ENCODE data around the gene CA9.

The CA9 gene

DNA sequence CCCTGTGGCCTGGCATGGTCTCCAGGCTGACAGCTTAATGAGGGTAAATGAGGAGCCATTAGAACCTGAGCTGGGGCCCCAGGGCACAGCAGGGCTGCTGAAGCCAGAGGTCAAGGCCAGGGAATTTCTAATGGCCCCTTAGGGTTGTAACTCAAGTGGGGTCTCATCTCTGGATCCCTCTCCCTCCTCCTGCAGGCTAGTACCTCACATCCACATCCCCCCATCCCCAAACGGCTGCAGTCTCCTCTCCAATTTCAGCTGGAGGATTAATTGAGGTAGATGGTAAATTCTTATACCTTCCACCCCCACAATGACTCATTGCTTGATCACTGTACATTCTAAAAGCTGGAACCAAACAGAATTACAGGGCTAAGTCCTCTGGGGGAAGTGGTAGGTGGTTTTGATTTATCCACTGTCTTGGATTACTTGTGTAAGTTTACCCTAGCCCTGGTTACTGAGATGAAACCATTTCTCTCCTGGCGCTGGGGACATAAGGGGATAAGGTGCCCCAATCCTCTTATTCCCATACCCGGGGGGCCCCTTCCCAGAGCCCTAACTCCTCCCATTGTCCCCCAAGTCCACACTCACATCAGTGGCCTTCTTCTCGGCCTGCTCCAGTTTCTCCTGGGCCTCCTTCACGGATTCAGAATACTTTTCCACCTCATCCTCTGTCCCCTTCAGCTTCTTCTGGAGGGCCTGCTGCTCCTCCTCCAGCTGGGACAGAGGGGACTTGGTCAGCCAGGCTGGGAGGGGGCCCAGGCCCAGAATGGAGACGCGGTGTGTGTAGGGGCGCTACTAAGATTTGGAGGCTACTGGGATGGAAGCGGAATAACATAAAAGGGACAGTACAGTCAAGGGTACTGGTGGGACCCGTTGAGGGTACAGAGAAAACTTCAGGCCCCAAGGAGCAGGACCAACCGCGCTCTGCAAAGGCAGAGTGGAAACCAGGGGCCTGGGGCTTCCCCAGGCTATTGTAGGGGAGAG is 15.1 kb downstream of the CA9 start:
- peak overlapping the region; percentile 82 for H3K4me2 ChIP-seq (ENCODE audit: insufficient read depth, low read length)
- H3K9me3 ChIP-seq (ENCODE audit: insufficient read depth, low read length, severe bottlenecking), result no peaks in the 10 kb centered on the region
- TF ChIP-seq, protein P1, sequence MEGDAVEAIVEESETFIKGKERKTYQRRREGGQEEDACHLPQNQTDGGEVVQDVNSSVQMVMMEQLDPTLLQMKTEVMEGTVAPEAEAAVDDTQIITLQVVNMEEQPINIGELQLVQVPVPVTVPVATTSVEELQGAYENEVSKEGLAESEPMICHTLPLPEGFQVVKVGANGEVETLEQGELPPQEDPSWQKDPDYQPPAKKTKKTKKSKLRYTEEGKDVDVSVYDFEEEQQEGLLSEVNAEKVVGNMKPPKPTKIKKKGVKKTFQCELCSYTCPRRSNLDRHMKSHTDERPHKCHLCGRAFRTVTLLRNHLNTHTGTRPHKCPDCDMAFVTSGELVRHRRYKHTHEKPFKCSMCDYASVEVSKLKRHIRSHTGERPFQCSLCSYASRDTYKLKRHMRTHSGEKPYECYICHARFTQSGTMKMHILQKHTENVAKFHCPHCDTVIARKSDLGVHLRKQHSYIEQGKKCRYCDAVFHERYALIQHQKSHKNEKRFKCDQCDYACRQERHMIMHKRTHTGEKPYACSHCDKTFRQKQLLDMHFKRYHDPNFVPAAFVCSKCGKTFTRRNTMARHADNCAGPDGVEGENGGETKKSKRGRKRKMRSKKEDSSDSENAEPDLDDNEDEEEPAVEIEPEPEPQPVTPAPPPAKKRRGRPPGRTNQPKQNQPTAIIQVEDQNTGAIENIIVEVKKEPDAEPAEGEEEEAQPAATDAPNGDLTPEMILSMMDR (IDR thresholded peaks at IDR 0.05; ENCODE audit: borderline replicate concordance, extremely low read depth, low read length, poor library complexity, severe bottlenecking), result no peak
- no peak for TF ChIP-seq EZH2 (IDR thresholded peaks at IDR 0.05; ENCODE audit: borderline replicate concordance, low read depth, low read length, severe bottlenecking)
- no peak overlapping the region for H3K27ac ChIP-seq (ENCODE audit: low read length)
- DNase-seq (no peak), ATAC-seq (ENCODE audit: insufficient read depth, low read depth) (no peak)
- no peak overlapping the region for H3K9ac ChIP-seq (ENCODE audit: low read depth, low read length)
- H3K4me1 ChIP-seq (ENCODE audit: insufficient read depth, low read length), result peaks cover 30% of the 10 kb centered on the region
- H4K20me1 ChIP-seq (ENCODE audit: insufficient read depth, low read length), result no peaks in the 10 kb centered on the region
- peaks cover 35% of the 10 kb centered on the region for H3K36me3 ChIP-seq (ENCODE audit: insufficient read depth, low read length)
- H3K27me3 ChIP-seq (ENCODE audit: insufficient read depth, low read length, poor library complexity), result no peaks in the 10 kb centered on the region
- no peak overlapping the region for H2AFZ ChIP-seq (ENCODE audit: low read depth, low read length)
- H3K79me2 ChIP-seq (ENCODE audit: insufficient read depth, low read length), result peaks cover 5% of the 10 kb centered on the region
- no peak overlapping the region for H3K4me3 ChIP-seq (ENCODE audit: low read depth in 1 of 2, low read length in 2 of 2)

DNA sequence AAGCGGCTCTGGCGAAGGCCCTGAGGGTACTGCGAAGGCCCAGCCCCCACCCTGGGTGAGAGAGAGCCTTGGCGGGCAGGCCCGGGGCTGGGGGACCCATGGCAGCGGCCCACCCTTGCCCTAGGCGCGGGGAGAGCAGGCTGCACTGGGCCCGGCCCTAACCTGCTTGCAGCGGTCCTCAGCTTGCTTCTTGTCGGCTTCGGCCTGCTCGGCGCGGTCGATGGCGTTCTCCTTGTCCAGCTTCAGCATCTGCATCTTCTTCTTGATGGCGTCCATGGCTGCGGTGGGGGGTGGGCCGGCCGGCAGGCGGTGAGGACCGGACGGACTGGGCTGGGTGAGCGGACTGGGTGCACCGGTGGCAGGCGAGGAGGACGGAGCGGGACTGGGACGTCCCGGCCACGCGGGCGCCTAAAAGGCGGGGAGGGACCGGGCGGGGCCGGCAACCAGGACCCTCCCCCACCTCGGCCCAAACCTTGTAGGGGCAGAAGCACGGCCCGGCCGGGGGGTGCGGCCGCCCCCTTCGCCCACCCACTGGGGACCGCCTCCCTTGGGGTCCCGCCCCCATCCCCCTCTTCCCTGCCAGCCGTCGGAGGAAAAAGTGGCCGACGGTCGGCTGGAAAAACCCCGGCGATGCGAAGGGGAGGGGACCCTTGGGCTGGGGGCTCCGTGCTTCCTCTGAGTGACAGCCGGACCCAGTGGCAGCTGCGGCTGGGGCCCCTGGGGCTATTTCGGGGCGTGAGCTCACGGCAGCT is 16.0 kb downstream of the CA9 start, which contains the start of gene TPM2:
TPM2 (minus strand) TSS at position 384 of the 752 bp plus-strand sequence; CDS start at position 276, 108 bp downstream.
- H3K4me2 ChIP-seq (ENCODE audit: insufficient read depth, low read length), result peak within 1 kb of the TSS; percentile 82
- peaks cover 5% of the 10 kb centered on the region for H3K79me2 ChIP-seq (ENCODE audit: insufficient read depth, low read length)

DNA sequence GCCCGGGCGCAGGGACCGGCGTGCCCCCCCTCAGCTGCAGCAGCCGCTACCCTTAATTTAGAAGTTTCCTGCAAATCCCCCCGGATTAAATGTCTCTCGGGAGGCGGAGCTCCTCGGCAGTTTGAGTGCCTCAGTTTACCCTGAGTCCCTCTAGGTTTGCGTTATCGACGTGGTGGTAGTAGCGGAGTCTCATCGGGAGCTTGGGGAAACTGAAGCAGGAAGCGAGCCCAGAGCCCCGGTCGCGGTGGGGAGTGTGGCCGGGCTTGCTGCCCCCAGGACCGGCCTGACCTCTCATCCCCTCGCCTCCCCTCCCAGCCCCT is 16.5 kb downstream of the CA9 start:
- peak overlapping the region; percentile 82 for H3K27ac ChIP-seq (ENCODE audit: low read length)
- ATAC-seq (ENCODE audit: insufficient read depth, low read depth), result no peak

More for the DNA sequence above, 16.0 kb downstream of the CA9 start, which contains the start of gene TPM2:
- ATAC-seq (ENCODE audit: insufficient read depth, low read depth), result no peak
- peak within 1 kb of the TSS; percentile 87 for H3K9ac ChIP-seq (ENCODE audit: low read depth, low read length)
- peak within 1 kb of the TSS; percentile 82 for H3K27ac ChIP-seq (ENCODE audit: low read length)
- TF ChIP-seq, protein P1 (IDR thresholded peaks at IDR 0.05; ENCODE audit: borderline replicate concordance, extremely low read depth, low read length, poor library complexity, severe bottlenecking), result no peak
- no peak for TF ChIP-seq EZH2 (IDR thresholded peaks at IDR 0.05; ENCODE audit: borderline replicate concordance, low read depth, low read length, severe bottlenecking)
- H3K9me3 ChIP-seq (ENCODE audit: insufficient read depth, low read length, severe bottlenecking), result no peaks in the 10 kb centered on the region
- peaks cover 30% of the 10 kb centered on the region for H3K4me1 ChIP-seq (ENCODE audit: insufficient read depth, low read length)
- no peaks in the 10 kb centered on the region for H3K27me3 ChIP-seq (ENCODE audit: insufficient read depth, low read length, poor library complexity)
- peak within 1 kb of the TSS; percentile 83 for H2AFZ ChIP-seq (ENCODE audit: low read depth, low read length)
- no peak for DNase-seq
- no peaks in the 10 kb centered on the region for H4K20me1 ChIP-seq (ENCODE audit: insufficient read depth, low read length)
- H3K4me3 ChIP-seq (ENCODE audit: low read depth in 1 of 2, low read length in 2 of 2), result peak within 1 kb of the TSS; percentile 65 to 68
- H3K36me3 ChIP-seq (ENCODE audit: insufficient read depth, low read length), result peaks cover 27% of the 10 kb centered on the region

More for the DNA sequence above, 16.5 kb downstream of the CA9 start:
- Histone ChIP-seq H3K27me3 (ENCODE audit: insufficient read depth, low read length, poor library complexity) (no peaks in the 10 kb centered on the region), H3K36me3 (ENCODE audit: insufficient read depth, low read length) (peaks cover 21% of the 10 kb centered on the region), H3K79me2 (ENCODE audit: insufficient read depth, low read length) (peaks cover 5% of the 10 kb centered on the region), H3K4me2 (ENCODE audit: insufficient read depth, low read length) (peak overlapping the region; percentile 82), H2AFZ (ENCODE audit: low read depth, low read length) (no peak overlapping the region), H3K4me1 (ENCODE audit: insufficient read depth, low read length) (peaks cover 30% of the 10 kb centered on the region), H3K4me3 (ENCODE audit: low read depth in 1 of 2, low read length in 2 of 2) (peak overlapping the region; percentile 65 to 68; a peak in 3 of 4 replicates), H3K9ac (ENCODE audit: low read depth, low read length) (peak overlapping the region; percentile 87), H3K9me3 (ENCODE audit: insufficient read depth, low read length, severe bottlenecking) (no peaks in the 10 kb centered on the region), H4K20me1 (ENCODE audit: insufficient read depth, low read length) (no peaks in the 10 kb centered on the region)
- no peak for TF ChIP-seq EZH2 (IDR thresholded peaks at IDR 0.05; ENCODE audit: borderline replicate concordance, low read depth, low read length, severe bottlenecking)
- TF ChIP-seq, protein P1 (IDR thresholded peaks at IDR 0.05; ENCODE audit: borderline replicate concordance, extremely low read depth, low read length, poor library complexity, severe bottlenecking), result no peak
- DNase-seq, result no peak
